ENCODE data around the gene NFATC2IP. TPM values are rescaled to one million over a fixed set of nuclear protein-coding genes. Genes with fewer than 3 reads are reported as not detected.

NFATC2IP gene
- total and polyA plus RNA-seq, 4 donors = 6.9 to 38.5 (median 29.6) TPM

Other genes starting within 250 kb of the NFATC2IP start
- gene EIF3C, start 239.5 kb upstream of the NFATC2IP start, total RNA-seq = 100 to 1,000 TPM; 338 to 374 TPM
- gene EIF3C, start 239.5 kb upstream of the NFATC2IP start, polyA plus RNA-seq = 100 to 1,000 TPM; 246 to 547 TPM
- gene NPIPB9, start 199.2 kb upstream of the NFATC2IP start, total RNA-seq = 1 to 10 TPM; 2.8 to 4.1 TPM
- under 1 TPM in 1 of 2 donors, not detected in 1; 0.18 TPM for gene NPIPB9, start 199.2 kb upstream of the NFATC2IP start, polyA plus RNA-seq
- gene ATXN2L, start 127.9 kb upstream of the NFATC2IP start, total RNA-seq = 100 to 1,000 TPM in 1 of 2 donors, 10 to 100 TPM in 1; 97.6 to 124 TPM
- gene ATXN2L, start 127.9 kb upstream of the NFATC2IP start, polyA plus RNA-seq = 10 to 100 TPM; 22.4 to 54.9 TPM
- 10 to 100 TPM; 71.2 to 71.5 TPM for gene TUFM, start 104.6 kb upstream of the NFATC2IP start, total RNA-seq
- gene TUFM, start 104.6 kb upstream of the NFATC2IP start, polyA plus RNA-seq = 100 to 1,000 TPM in 1 of 2 donors, 10 to 100 TPM in 1; 67.2 to 154 TPM
- 10 to 100 TPM; 35.5 to 64.2 TPM for gene SH2B1, start 87.1 kb upstream of the NFATC2IP start, total RNA-seq
- gene SH2B1, start 87.1 kb upstream of the NFATC2IP start, polyA plus RNA-seq = 10 to 100 TPM; 21.2 to 70.1 TPM
- under 1 TPM; 0.36 to 0.97 TPM for gene ATP2A1, start 72.4 kb upstream of the NFATC2IP start, total RNA-seq
- under 1 TPM; 0.38 to 0.49 TPM for gene ATP2A1, start 72.4 kb upstream of the NFATC2IP start, polyA plus RNA-seq
- 10 to 100 TPM; 11.5 to 18.8 TPM for gene RABEP2, start 25.7 kb upstream of the NFATC2IP start, total RNA-seq
- gene RABEP2, start 25.7 kb upstream of the NFATC2IP start, polyA plus RNA-seq = 10 to 100 TPM; 18.3 to 30.0 TPM
- under 1 TPM; 0.63 to 0.71 TPM for gene CD19, start 19.0 kb upstream of the NFATC2IP start, total RNA-seq
- under 1 TPM in 1 of 2 donors, not detected in 1; 0.10 TPM for gene CD19, start 19.0 kb upstream of the NFATC2IP start, polyA plus RNA-seq
- gene SPNS1, start 23.8 kb downstream of the NFATC2IP start, total RNA-seq = 10 to 100 TPM; 20.9 to 25.1 TPM
- 100 to 1,000 TPM in 1 of 2 donors, 10 to 100 TPM in 1; 11.8 to 112 TPM for gene SPNS1, start 23.8 kb downstream of the NFATC2IP start, polyA plus RNA-seq
- 10 to 100 TPM; 16.7 to 17.8 TPM for gene LAT, start 34.1 kb downstream of the NFATC2IP start, total RNA-seq
- 100 to 1,000 TPM in 1 of 2 donors, 1 to 10 TPM in 1; 9.0 to 155 TPM for gene LAT, start 34.1 kb downstream of the NFATC2IP start, polyA plus RNA-seq